Stimulated activated memory B cell treated with anti-CD40 and anti-IgM and Interleukin-4, amounts not matched to agents 10 μg/mL and 1 μg/mL and 100 μg/mL, for 72 hours (primary cell): ENCODE measurements around the gene OR52K2.

Source experiments
- ATAC-seq: fragments of 150-1000 bp; cut with Tn5 transposase; 2 replicates; pipeline ENCODE4 v1.10.0; 2021
- H3K27ac Mint-ChIP-seq: one replicate; pipeline ENCODE4 v1.8.0; 2022; ENCODE audit warnings: mild to moderate bottlenecking, mixed read lengths
- H3K27me3 Mint-ChIP-seq: one replicate; pipeline ENCODE4 v1.8.0; 2022; ENCODE audit warnings: mixed read lengths
- H3K36me3 Mint-ChIP-seq: one replicate; pipeline ENCODE4 v1.8.0; 2022; ENCODE audit warnings: mixed read lengths
- H3K4me1 Mint-ChIP-seq: one replicate; pipeline ENCODE4 v1.8.0; 2022; ENCODE audit warnings: mixed read lengths
- H3K4me3 Mint-ChIP-seq: one replicate; pipeline ENCODE4 v1.8.0; 2022; ENCODE audit warnings: mild to moderate bottlenecking, moderate library complexity, mixed read lengths
- H3K9me3 Mint-ChIP-seq: one replicate; pipeline ENCODE4 v1.8.0; 2022; ENCODE audit warnings: mixed read lengths

Gene OR52K2

DNA sequence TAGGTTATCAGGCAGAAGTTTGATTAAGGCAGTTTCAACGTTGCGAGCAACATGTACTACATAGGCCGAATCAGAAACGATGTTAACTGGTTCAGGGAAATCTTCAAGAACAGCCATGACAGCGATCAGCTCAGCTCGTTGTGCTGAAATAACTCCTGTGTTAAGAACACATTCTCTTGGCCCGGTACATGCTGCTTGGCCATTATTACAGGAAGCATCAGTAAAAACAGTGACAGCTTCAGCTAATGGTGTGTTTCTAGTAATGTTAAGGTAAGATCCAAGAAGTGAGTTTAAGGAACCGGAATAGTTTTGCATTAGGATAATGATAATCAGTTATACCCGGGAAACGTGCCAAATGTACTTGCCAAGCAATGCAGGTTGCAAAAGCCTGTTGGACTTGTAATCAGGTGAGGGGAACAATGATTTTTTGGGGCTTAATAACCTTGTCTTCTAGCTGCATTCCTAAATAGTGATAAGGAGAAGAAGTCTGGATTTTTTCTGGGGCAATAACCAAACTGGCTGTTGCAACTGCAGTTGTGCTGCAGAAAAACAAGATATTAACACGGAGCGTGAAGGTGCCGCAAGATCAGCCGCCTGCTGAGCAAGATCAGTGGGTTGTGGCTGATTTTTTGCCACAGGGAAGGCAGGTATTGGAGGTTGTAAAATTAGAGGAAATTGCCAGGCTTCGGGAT is 47.6 kb downstream of the OR52K2 start:
- Mint-ChIP-seq H3K36me3 (no peaks in the 10 kb centered on the region), H3K4me1 (peaks cover 8% of the 10 kb centered on the region), H3K27ac (no peak overlapping the region), H3K4me3 (no peak overlapping the region), H3K27me3 (peaks cover 15% of the 10 kb centered on the region), H3K9me3 (peaks cover 3% of the 10 kb centered on the region)
- ATAC-seq: no peak
